K562 (cell line): ENCODE data around the gene C10orf90. TPM values are rescaled to one million over a fixed set of nuclear protein-coding genes. Genes with fewer than 3 reads are reported as not detected.

Source experiments
- ATAC-seq: fragments of 200-7000 bp; cut with Tn5 transposase; 3 replicates; pipeline ENCODE4 v1.9.1; 2020; ENCODE audit warnings: moderate library complexity
- BruUV-seq: library from RNA; stranded (reverse); fragments of 400-500 nt; replicated peaks from 2 replicates; lab custom pipeline; 2021; lab: Mats Ljungman, UMichigan
- CTCF ChIA-PET: fragments of 300-600 bp; formaldehyde crosslinking; extraction: SDS; loops from one replicate; lab custom pipeline; 2021; ENCODE audit warnings: low intra/inter-chr PET ratio; lab: Yijun Ruan, JAX
- POLR2A ChIA-PET: fragments of 300-600, 350-650 bp; sonication (Branson Sonifier 250); formaldehyde crosslinking; extraction: SDS; loops from one replicate; lab custom pipeline; 2021; ENCODE audit warnings: antibody characterized with exemption, inconsistent platforms; lab: Yijun Ruan, JAX
- DNase-seq, 4 experiments: peaks; one replicate each; pipeline versions ENCODE4 v3.0.0 to v3.0.0-alpha.2; 2011 to 2018; ENCODE audit warnings: low spot score in 3 of 4, mixed read lengths in 3 of 4; ENCODE audit errors: extremely low read depth in 1 of 4
- FAIRE-seq: peaks from 2 replicates; lab custom pipeline; 2011; peaks lifted over from hg19 to GRCh38; lab: Jason Lieb, UNC
- H2AFZ ChIP-seq: 2 replicates; pipeline ENCODE4 v1.6.0; 2011; ENCODE audit warnings: low read depth, low read length, control low read depth, inconsistent platforms
- H3K27ac ChIP-seq: fragments of 200-600 bp; 3 replicates; pipeline ENCODE4 v1.8.0; 2011; ENCODE audit warnings: low read depth, mild to moderate bottlenecking, control low read depth, inconsistent platforms, low read length, moderate library complexity, mixed read lengths; ENCODE audit errors: extremely low read depth
- H3K27me3 ChIP-seq, 2 experiments: fragments of 300-600 bp in 1 of 2; 2 replicates in 1 of 2; 3 replicates in 1 of 2; pipeline versions ENCODE4 v1.6.0 to v1.8.0; 2011; ENCODE audit warnings: inconsistent platforms in 2 of 2, low read length in 2 of 2, mild to moderate bottlenecking in 1 of 2, mixed read lengths in 1 of 2, moderate library complexity in 1 of 2; ENCODE audit not compliant: control insufficient read depth in 2 of 2, insufficient read depth in 2 of 2
- H3K36me3 ChIP-seq: fragments of 300-600 bp; 3 replicates; pipeline ENCODE4 v1.8.0; 2011; ENCODE audit warnings: mild to moderate bottlenecking, low read length, inconsistent platforms; ENCODE audit not compliant: control insufficient read depth, insufficient read depth
- H3K4me1 ChIP-seq, 2 experiments: fragments of 200-600 bp in 1 of 2; replicated peaks in 1 of 2; 2 replicates in 1 of 2; 3 replicates in 1 of 2; pipeline versions ENCODE4 v1.5.1 to v1.8.0; 2011; ENCODE audit warnings: inconsistent platforms in 2 of 2, low read length in 2 of 2, mild to moderate bottlenecking in 1 of 2, mixed read lengths in 1 of 2, moderate library complexity in 1 of 2; ENCODE audit not compliant: control insufficient read depth in 2 of 2, insufficient read depth in 2 of 2
- H3K4me2 ChIP-seq: 2 replicates; pipeline ENCODE4 v1.6.1; 2011; ENCODE audit warnings: low read length, control low read depth, inconsistent platforms, mixed read lengths; ENCODE audit not compliant: insufficient read depth
- H3K4me3 ChIP-seq: fragments of 200-600 bp; sonication (generic), shearing (Covaris generic); 2 replicates; pipeline ENCODE4 v1.5.1; 2016; ENCODE audit warnings: control low read depth, inconsistent platforms
- H3K79me2 ChIP-seq: fragments of 200-600 bp; 3 replicates; pipeline ENCODE4 v1.8.0; 2011; ENCODE audit warnings: low read length, inconsistent platforms; ENCODE audit not compliant: control insufficient read depth, insufficient read depth
- H3K9ac ChIP-seq, 2 experiments: 2 replicates each; pipeline versions ENCODE4 v1.6.0 to v1.6.1; 2011; ENCODE audit warnings: low read depth in 2 of 2, low read length in 2 of 2, control low read depth in 1 of 2, inconsistent platforms in 1 of 2, mild to moderate bottlenecking in 1 of 2, mixed read lengths in 1 of 2; ENCODE audit not compliant: insufficient read depth in 1 of 2
- H3K9me1 ChIP-seq: one replicate; pipeline ENCODE4 v1.6.0; 2011; ENCODE audit warnings: inconsistent platforms, mild to moderate bottlenecking, low read length, moderate library complexity; ENCODE audit not compliant: control insufficient read depth, insufficient read depth
- H3K9me3 ChIP-seq: replicated peaks from 2 replicates; pipeline ENCODE4 v1.5.1; 2011; ENCODE audit warnings: low read depth, low read length, inconsistent platforms; ENCODE audit not compliant: control insufficient read depth, insufficient read depth
- H4K20me1 ChIP-seq: replicated peaks from 2 replicates; pipeline ENCODE4 v1.6.1; 2011; ENCODE audit warnings: low read length, inconsistent platforms, mixed read lengths; ENCODE audit not compliant: control insufficient read depth, insufficient read depth
- BCOR ChIP-seq: fragments of 450-650 bp; IDR thresholded peaks from 2 replicates; pipeline ENCODE4 v1.6.1; 2016
- CC2D1A ChIP-seq: fragments of 450-650 bp; IDR thresholded peaks from 2 replicates; pipeline ENCODE4 v1.6.1; 2017; ENCODE audit warnings: mild to moderate bottlenecking
- HBP1 ChIP-seq: fragments of 450-650 bp; formaldehyde crosslinking; IDR thresholded peaks from 2 replicates; pipeline ENCODE4 v1.4.0; 2022; ENCODE audit warnings: missing genetic modification characterization
- HDAC2 ChIP-seq: fragments of 450-650 bp; IDR thresholded peaks from 2 replicates; pipeline ENCODE4 v1.6.1; 2016; ENCODE audit warnings: mild to moderate bottlenecking
- HMGXB4 ChIP-seq: sonication (generic); formaldehyde crosslinking; IDR thresholded peaks from 2 replicates; pipeline ENCODE4 v1.8.1; 2023; ENCODE audit warnings: mild to moderate bottlenecking, missing genetic modification reagents
- IFI16 ChIP-seq: fragments of 250-450 bp; sonication (Bioruptor Pico); IDR thresholded peaks from 2 replicates; pipeline ENCODE4 v2.1.2; 2022; ENCODE audit warnings: mild to moderate bottlenecking, inconsistent platforms
- JUND ChIP-seq, 2 experiments: IDR thresholded peaks; 2 replicates in 1 of 2; 3 replicates in 1 of 2; pipeline ENCODE4 v1.6.1; 2011; ENCODE audit warnings: borderline replicate concordance in 2 of 2, low read depth in 2 of 2, low read length in 2 of 2, improper control_type of control experiment in 1 of 2, missing biosample characterization in 1 of 2, missing genetic modification characterization in 1 of 2, missing genetic modification reagents in 1 of 2
- MEIS2 ChIP-seq: fragments of 450-650 bp; IDR thresholded peaks from 2 replicates; pipeline ENCODE4 v1.6.1; 2014; ENCODE audit warnings: mild to moderate bottlenecking; ENCODE audit not compliant: partially characterized antibody
- MLLT1 ChIP-seq, 2 experiments: fragments of 450-650 bp; IDR thresholded peaks; 2 replicates each; pipeline ENCODE4 v1.6.1; 2016
- PHB ChIP-seq: fragments of 250-450 bp; sonication (Bioruptor Pico); IDR thresholded peaks from 2 replicates; pipeline ENCODE4 v1.5.0; 2021
- SMAD3 ChIP-seq: fragments of 450-650 bp; formaldehyde crosslinking; conservative IDR thresholded peaks from 2 replicates; pipeline ENCODE4 v1.4.0; 2020; ENCODE audit warnings: mild to moderate bottlenecking
- ZNF175 ChIP-seq: fragments of 200-800 bp; sonication (Bioruptor generic); IDR thresholded peaks from 2 replicates; pipeline ENCODE4 v1.6.1; 2016; ENCODE audit warnings: low read depth, mild to moderate bottlenecking, missing genetic modification characterization, missing compliant biosample characterization
- ZNF282 ChIP-seq: sonication (generic); formaldehyde crosslinking; IDR thresholded peaks from 2 replicates; pipeline ENCODE4 v1.8.1; 2023; ENCODE audit warnings: missing genetic modification reagents
- ZNF511 ChIP-seq: sonication (generic); formaldehyde crosslinking; IDR thresholded peaks from 2 replicates; pipeline ENCODE4 v1.8.0; 2022; ENCODE audit warnings: mild to moderate bottlenecking, missing genetic modification reagents
- ZNF561 ChIP-seq: fragments of 450-650 bp; formaldehyde crosslinking; conservative IDR thresholded peaks from 2 replicates; pipeline ENCODE4 v1.4.0; 2020; ENCODE audit warnings: mild to moderate bottlenecking, moderate library complexity
- ZNF589 ChIP-seq: fragments of 200-800 bp; sonication (Bioruptor generic); IDR thresholded peaks from 2 replicates; pipeline ENCODE4 v1.6.1; 2016; ENCODE audit warnings: low read depth, missing genetic modification characterization, missing compliant biosample characterization
- WGBS: fragments of 100-300 bp; shearing (Covaris generic); methylation state at CpG from one replicate; pipeline ENCODE4 v1.1.6; 2016; ENCODE audit warnings: low coverage, mixed read lengths; ENCODE audit not compliant: insufficient coverage; ENCODE audit errors: missing lambda C conversion rate; 5-methylcytosine and 5-hydroxymethylcytosine counted together
- in situ Hi-C: fragments of 300-500 bp; cut with MboI; formaldehyde crosslinking; loops from 4 replicates; pipeline ENCODE4 v1.15.0; 2018; ENCODE audit warnings: inconsistent platforms, mixed read lengths
- intact Hi-C: fragments of 100-400 bp; cut with micrococcal nuclease; formaldehyde crosslinking; loops from 2 replicates; pipeline ENCODE4 v1.14.2; 2022
- polyA plus RNA-seq, 8 experiments: library from polyadenylated mRNA; depleted of rRNA in 4 of 8; stranded (reverse) in 5 of 8; unstranded in 3 of 8; fragments of >200 nt; fragmentation: Nextera tagmentation in 2 of 8; fragmentation: Illumina TruSeq in 1 of 8; extraction: Ambion mirVana in 2 of 8; extraction: Trizol in 1 of 8; gene quantifications; 2 replicates each; pipeline versions ENCODE4 v1.2.1 to v1.2.3, GENCODE V29; 2011 to 2014; ENCODE audit warnings: inconsistent platforms in 1 of 8, missing spikeins in 1 of 8
- total RNA-seq, 7 experiments: library from RNA; depleted of rRNA in 6 of 7; stranded (reverse); fragments of >200 nt in 6 of 7; fragmentation: Illumina TruSeq in 2 of 7; extraction: Trizol in 2 of 7; gene quantifications; 2 replicates each; pipeline versions ENCODE4 v1.2.1 to v1.2.3, GENCODE V29; 2011 to 2021; ENCODE audit warnings: low replicate concordance in 1 of 7

Gene C10orf90
- total and polyA plus RNA-seq, 9 of the 15 experiments (the other 6 are each of a cell fraction or from before 2014, with no cell fraction given): not detected

GRCh38 chr10:126637501-126637900 lies 33.0 kb downstream of the C10orf90 start:
- Histone ChIP-seq H3K79me2 (no peaks in the 10 kb centered on the region), H3K27me3 (no peaks in the 10 kb centered on the region), H3K4me3 (no peak overlapping the region), H3K4me2 (no peak overlapping the region), H3K9me1 (no peaks in the 10 kb centered on the region), H3K4me1 (peaks cover 4 to 8% of the 10 kb centered on the region in 2 experiments; a peak in 3 of 5 replicates), H2AFZ (no peak overlapping the region), H3K9ac (no peak overlapping the region), H3K9me3 (no peaks in the 10 kb centered on the region), H3K27ac (no peak overlapping the region), H4K20me1 (no peaks in the 10 kb centered on the region), H3K36me3 (no peaks in the 10 kb centered on the region)
- ChIA-PET POLR2A (no interaction called here), CTCF (no interaction called here)
- WGBS: 7% methylated on average over 4 of the region's 5 CpGs
- in situ Hi-C loops (no loop called here), intact Hi-C loops (no loop called here)
- TF ChIP-seq ZNF561 (CRISPR knock-in tag): no peak
- TF ChIP-seq ZNF282: no peak
- no peak for TF ChIP-seq ZNF175 (CRISPR knock-in tag)
- no peak for TF ChIP-seq PHB (CRISPR knock-in tag)
- TF ChIP-seq CC2D1A: no peak
- TF ChIP-seq MEIS2: no peak
- TF ChIP-seq JUND (IDR thresholded peaks at IDR 0.05; ENCODE audit: borderline replicate concordance, low read depth, low read length): no peak
- TF ChIP-seq JUND (tag; IDR thresholded peaks at IDR 0.05; ENCODE audit: borderline replicate concordance, low read depth, low read length): no peak
- TF ChIP-seq HBP1 (CRISPR knock-in tag): no peak
- TF ChIP-seq IFI16: no peak
- TF ChIP-seq HMGXB4: no peak
- no peak for TF ChIP-seq ZNF511
- TF ChIP-seq ZNF589 (CRISPR knock-in tag): no peak
- TF ChIP-seq MLLT1 (IDR thresholded peaks at IDR 0.05): no peak
- no peak for TF ChIP-seq SMAD3 (CRISPR knock-in tag)
- no peak for TF ChIP-seq HDAC2
- no peak for TF ChIP-seq BCOR
- FAIRE-seq: no peak
- ATAC-seq: no peak
- no peak for DNase-seq
- no TSS peak for BruUV-seq
